Measurements from ENCODE around the gene CYTH4.

Gene CYTH4

GRCh38 chr22:37270928-37271650 is 11.2 kb upstream of the CYTH4 start:
- peak; percentile 10 for DNase-seq (ENCODE audit: low read depth)

GRCh38 chr22:37273126-37273845 is 9.0 kb upstream of the CYTH4 start:
- peak; percentile 81 for DNase-seq (ENCODE audit: low read depth)

GRCh38 chr22:37273846-37274225 is 8.5 kb upstream of the CYTH4 start:
- DNase-seq (ENCODE audit: low read depth): no peak

GRCh38 chr22:37274380-37274862 is 7.9 kb upstream of the CYTH4 start:
- DNase-seq (ENCODE audit: low read depth): no peak

- no peak for DNase-seq (ENCODE audit: low read depth)
These were observed 7.2 kb upstream of the CYTH4 start for GRCh38 chr22:37275134-37275533.

GRCh38 chr22:37275622-37276021 is 6.7 kb upstream of the CYTH4 start:
- no peak for DNase-seq (ENCODE audit: low read depth)

- peak; percentile 54 for DNase-seq (ENCODE audit: low read depth)
These were observed 5.5 kb upstream of the CYTH4 start for GRCh38 chr22:37276776-37277175.

GRCh38 chr22:37277384-37277783 is 4.9 kb upstream of the CYTH4 start:
- no peak for DNase-seq (ENCODE audit: low read depth)

- no peak for DNase-seq (ENCODE audit: low read depth)
These were observed 4.0 kb upstream of the CYTH4 start for GRCh38 chr22:37278261-37278660.

- peak; percentile 33 for DNase-seq (ENCODE audit: low read depth)
These were observed 2.8 kb upstream of the CYTH4 start for GRCh38 chr22:37279331-37280181.

- no peak for DNase-seq (ENCODE audit: low read depth)
These were observed 1.6 kb upstream of the CYTH4 start for GRCh38 chr22:37280718-37281117.

- DNase-seq (ENCODE audit: low read depth): no peak
These were observed 1.1 kb upstream of the CYTH4 start for GRCh38 chr22:37281195-37281594.

- peak; percentile 24 for DNase-seq (ENCODE audit: low read depth)
These were observed 493 bp upstream of the CYTH4 start for GRCh38 chr22:37281646-37282384.

- DNase-seq (ENCODE audit: low read depth): no peak
These were observed 1.2 kb downstream of the CYTH4 start for GRCh38 chr22:37283393-37283937.

GRCh38 chr22:37284126-37284804 is 2.0 kb downstream of the CYTH4 start:
- DNase-seq (ENCODE audit: low read depth): no peak

- DNase-seq (ENCODE audit: low read depth): no peak
These were observed 2.6 kb downstream of the CYTH4 start for GRCh38 chr22:37284805-37285355.

GRCh38 chr22:37285937-37286336 is 3.6 kb downstream of the CYTH4 start:
- DNase-seq (ENCODE audit: low read depth): no peak

- DNase-seq (ENCODE audit: low read depth): no peak
These were observed 5.2 kb downstream of the CYTH4 start for GRCh38 chr22:37287550-37287951.

GRCh38 chr22:37288521-37288920 is 6.2 kb downstream of the CYTH4 start:
- no peak for DNase-seq (ENCODE audit: low read depth)

- no peak for DNase-seq (ENCODE audit: low read depth)
These were observed 6.9 kb downstream of the CYTH4 start for GRCh38 chr22:37289156-37289735.

Data from amniotic epithelial cell (primary cell).